ENCODE results near the gene C6orf62.
"Not testable (repeated sequence)": the region's sequence is repeated elsewhere in the genome, so short reads cannot be mapped to it uniquely, and the experiment has no call there.

- TF ChIP-seq CTCF, POLR2A (IDR thresholded peaks at IDR 0.05): not testable (repeated sequence)
These were observed 11.7 kb upstream of the C6orf62 start for GRCh38 chr6:24730653-24731052.

All from adrenal gland (tissue), 5 donors.